Frontal cortex (tissue), 4 donors: ENCODE data around the gene DDX31. TPM values are rescaled to one million over a fixed set of nuclear protein-coding genes. Genes with fewer than 3 reads are reported as not detected.
"Not testable (repeated sequence)": the region's sequence is repeated elsewhere in the genome, so short reads cannot be mapped to it uniquely, and the experiment has no call there.

ENCODE experiments used
- DNase-seq, 2 donors: peaks; one replicate each; pipeline ENCODE4 v3.0.0; 2012; ENCODE audit warnings: low spot score in 2 of 2
- FAIRE-seq: peaks from 2 replicates; lab custom pipeline; 2012; peaks lifted over from hg19 to GRCh38; lab: Jason Lieb, UNC
- total RNA-seq: library from RNA; depleted of rRNA; stranded (reverse); fragments of >200 nt; gene quantifications from one replicate; pipeline ENCODE4 v1.2.3, GENCODE V29; 2014
- donor health status: control.
- donor health status: control.
- donor health status: control.

Gene DDX31
- total RNA-seq, 1 donor from 2014 or later = 7.3 TPM

GRCh38 chr9:132585954-132586829 lies 83.6 kb downstream of the DDX31 start:
- FAIRE-seq (no peak), DNase-seq (no peak)

- DNase-seq = no peak
- FAIRE-seq = no peak
Measured at GRCh38 chr9:132584601-132585560, 84.9 kb downstream of the DDX31 start.

- FAIRE-seq = no peak
- DNase-seq = no peak
Measured at GRCh38 chr9:132583584-132584304, 86.0 kb downstream of the DDX31 start.

GRCh38 chr9:132582786-132583583 lies 86.8 kb downstream of the DDX31 start:
- DNase-seq (no peak), FAIRE-seq (no peak)

- no peak for FAIRE-seq
- DNase-seq = no peak
Measured at GRCh38 chr9:132582276-132582785, 87.5 kb downstream of the DDX31 start, which contains the start of gene BARHL1. Gene BARHL1 (plus strand): TSS chr9:132582606. CDS start chr9:132582798, 192 bp downstream.

GRCh38 chr9:132579427-132579798 lies 90.4 kb downstream of the DDX31 start:
- DNase-seq (no peak), FAIRE-seq (no peak)

- no peak for FAIRE-seq
- no peak for DNase-seq
Measured at GRCh38 chr9:132578367-132578932, 91.3 kb downstream of the DDX31 start.

- FAIRE-seq (no peak), DNase-seq (no peak)
Measured at GRCh38 chr9:132577119-132577518, 92.7 kb downstream of the DDX31 start.

- FAIRE-seq (no peak), DNase-seq (no peak)
Measured at GRCh38 chr9:132575811-132576210, 94.0 kb downstream of the DDX31 start.

GRCh38 chr9:132575005-132575609 lies 94.7 kb downstream of the DDX31 start:
- no peak for FAIRE-seq
- DNase-seq = peak in 1 of 2 donors; percentile 91

- FAIRE-seq = no peak
- no peak for DNase-seq
Measured at GRCh38 chr9:132572921-132573320, 96.9 kb downstream of the DDX31 start.

GRCh38 chr9:132571806-132572600 lies 97.8 kb downstream of the DDX31 start:
- no peak for FAIRE-seq
- DNase-seq = no peak

GRCh38 chr9:132568787-132569186 lies 101.0 kb downstream of the DDX31 start:
- DNase-seq, FAIRE-seq: not testable (repeated sequence)

GRCh38 chr9:132564526-132564925 lies 105.3 kb downstream of the DDX31 start:
- DNase-seq (no peak), FAIRE-seq (no peak)

- FAIRE-seq = no peak
- no peak for DNase-seq
Measured at GRCh38 chr9:132562306-132562573, 107.5 kb downstream of the DDX31 start.

GRCh38 chr9:132560616-132561202 lies 109.1 kb downstream of the DDX31 start:
- DNase-seq = no peak

GRCh38 chr9:132559711-132560110 lies 110.1 kb downstream of the DDX31 start:
- FAIRE-seq (no peak), DNase-seq (no peak)

More at GRCh38 chr9:132560616-132561202, 109.1 kb downstream of the DDX31 start:
- no peak for FAIRE-seq
